ENCODE measurements around the gene SLC9A3. TPM values are rescaled to one million over a fixed set of nuclear protein-coding genes. Genes with fewer than 3 reads are reported as not detected.

Gene SLC9A3
- total and polyA plus RNA-seq, 4 donors, result 2.3 to 7.2 (median 4.3) TPM

DNA sequence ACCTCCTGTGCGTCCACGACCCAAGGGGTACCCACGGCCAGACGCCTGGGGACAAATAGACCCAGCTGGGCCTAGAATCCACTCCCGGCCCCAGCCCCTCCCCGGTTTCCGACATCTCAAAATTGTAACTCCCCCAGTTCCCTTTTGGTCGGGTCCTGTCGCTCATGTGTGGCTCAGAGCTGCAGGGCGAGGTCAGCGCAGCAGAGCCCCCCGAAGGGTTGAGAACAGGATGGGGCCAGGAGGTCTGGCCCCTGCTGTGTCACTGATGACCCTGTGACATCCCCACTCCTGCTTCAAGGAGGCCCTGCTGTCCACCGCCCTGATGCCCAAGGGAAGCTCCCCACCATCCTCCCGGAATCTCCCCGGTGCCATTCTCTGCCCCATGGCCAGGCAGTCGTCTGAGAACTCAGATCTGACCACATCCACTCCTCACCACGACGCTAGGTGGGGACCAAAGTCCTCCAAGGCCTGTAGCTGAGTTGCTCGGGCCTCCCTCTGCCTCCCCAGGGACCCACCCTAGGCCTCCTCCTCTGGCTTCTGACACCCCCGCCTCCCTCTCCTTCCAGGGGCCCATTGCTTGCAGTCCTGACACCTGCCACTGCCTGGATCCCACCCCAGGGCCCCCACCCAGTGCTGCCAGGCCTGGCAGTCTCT lies 3.9 kb downstream of the SLC9A3 start:
- Histone ChIP-seq H3K9me3 (ENCODE audit: control insufficient read depth, insufficient read depth, low read length) (peaks cover 2% of the 10 kb centered on the region), H3K27ac (ENCODE audit: low read depth, low read length) (no peak overlapping the region), H3K4me1 (ENCODE audit: control insufficient read depth, insufficient read depth, low read length) (peaks cover 30% of the 10 kb centered on the region), H3K27me3 (ENCODE audit: control insufficient read depth, insufficient read depth, low read length) (peaks cover 47% of the 10 kb centered on the region), H3K36me3 (ENCODE audit: control insufficient read depth, insufficient read depth, low read length) (no peaks in the 10 kb centered on the region), H3K4me3 (ENCODE audit: low read depth, low read length) (no peak overlapping the region)
- 86% methylated on average over 20 of the region's 20 CpGs for WGBS (ENCODE audit: insufficient coverage)
- DNase-seq (ENCODE audit: low read depth in 4 of 6, low spot score in 6 of 6), result no peak

DNA sequence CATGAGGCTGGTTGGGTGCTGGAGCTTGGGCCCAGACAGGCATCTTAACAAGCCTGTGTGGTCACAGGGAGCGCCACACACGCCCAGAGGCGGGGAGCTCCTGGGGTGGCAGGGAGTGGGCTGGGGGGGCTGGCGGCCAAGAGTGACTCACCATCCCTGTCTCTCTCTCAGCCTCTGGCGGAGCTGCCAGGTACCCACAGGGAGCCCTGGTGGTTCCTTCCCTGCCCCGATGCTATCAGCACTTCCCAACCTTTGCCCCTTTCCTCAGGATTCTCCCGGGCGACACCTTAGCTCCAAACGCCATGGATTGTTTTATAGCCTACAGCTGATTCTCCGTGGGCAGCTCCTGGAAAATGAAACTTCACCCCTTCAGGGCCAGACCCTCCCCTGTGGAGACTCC lies 5.5 kb downstream of the SLC9A3 start:
- WGBS (ENCODE audit: insufficient coverage), result 64% methylated on average over 9 of the region's 10 CpGs
- peaks cover 2% of the 10 kb centered on the region for H3K9me3 ChIP-seq (ENCODE audit: control insufficient read depth, insufficient read depth, low read length)
- no peak overlapping the region for H3K4me3 ChIP-seq (ENCODE audit: low read depth, low read length)
- H3K27ac ChIP-seq (ENCODE audit: low read depth, low read length), result no peak overlapping the region
- H3K4me1 ChIP-seq (ENCODE audit: control insufficient read depth, insufficient read depth, low read length), result peaks cover 33% of the 10 kb centered on the region
- H3K27me3 ChIP-seq (ENCODE audit: control insufficient read depth, insufficient read depth, low read length), result peaks cover 40% of the 10 kb centered on the region
- H3K36me3 ChIP-seq (ENCODE audit: control insufficient read depth, insufficient read depth, low read length), result no peaks in the 10 kb centered on the region
- DNase-seq (ENCODE audit: low read depth in 4 of 6, low spot score in 6 of 6), result no peak

DNA sequence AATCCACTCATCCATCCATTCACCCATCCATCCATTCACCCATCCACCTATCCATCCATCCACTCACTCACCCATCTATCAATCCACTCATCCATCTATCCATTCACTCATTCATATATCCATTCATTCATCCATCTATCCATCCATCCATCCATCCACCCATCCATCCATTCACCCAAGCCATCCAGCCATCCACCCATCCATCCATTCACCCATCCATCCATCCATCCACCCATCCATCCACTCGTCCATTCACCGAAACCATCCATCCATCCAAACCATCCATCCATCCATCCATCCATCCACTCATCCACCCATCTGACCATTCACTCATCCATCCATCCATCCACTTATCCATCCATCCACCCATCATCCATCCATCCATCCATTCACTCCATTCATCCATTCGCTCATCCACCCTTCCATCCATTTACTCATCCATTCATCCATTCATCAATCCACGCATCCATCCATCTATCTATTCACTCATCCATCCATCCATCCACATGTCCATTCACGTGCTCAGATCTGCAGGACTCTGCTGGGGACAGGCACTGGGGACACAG lies 6.6 kb downstream of the SLC9A3 start:
- no peak for DNase-seq (ENCODE audit: low read depth in 4 of 6, low spot score in 6 of 6)
- peaks cover 32% of the 10 kb centered on the region for H3K27me3 ChIP-seq (ENCODE audit: control insufficient read depth, insufficient read depth, low read length)
- H3K9me3 ChIP-seq (ENCODE audit: control insufficient read depth, insufficient read depth, low read length), result peaks cover 2% of the 10 kb centered on the region
- peaks cover 25% of the 10 kb centered on the region for H3K4me1 ChIP-seq (ENCODE audit: control insufficient read depth, insufficient read depth, low read length)
- H3K36me3 ChIP-seq (ENCODE audit: control insufficient read depth, insufficient read depth, low read length), result no peaks in the 10 kb centered on the region
- WGBS (ENCODE audit: insufficient coverage), result 86% methylated on average over 5 of the region's 5 CpGs
- H3K27ac ChIP-seq (ENCODE audit: low read depth, low read length), result no peak overlapping the region
- no peak overlapping the region for H3K4me3 ChIP-seq (ENCODE audit: low read depth, low read length)

DNA sequence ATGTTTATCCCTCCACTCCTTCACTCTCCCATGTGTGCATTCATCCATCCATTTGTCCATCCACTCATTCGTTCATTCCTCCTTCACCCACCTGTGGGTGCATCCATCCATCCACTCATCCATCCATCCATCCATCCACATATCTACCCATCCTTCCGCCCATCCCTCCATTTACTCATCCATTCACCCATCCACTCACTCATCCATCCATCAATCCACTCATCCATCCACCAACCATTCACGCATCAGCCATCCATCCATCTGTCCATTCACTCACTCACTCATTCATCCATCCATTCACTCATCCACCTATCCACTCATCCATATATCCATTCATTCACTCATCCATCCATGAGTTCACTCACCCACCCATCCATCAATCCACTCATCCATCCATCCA lies 7.3 kb downstream of the SLC9A3 start:
- no peak overlapping the region for H3K27ac ChIP-seq (ENCODE audit: low read depth, low read length)
- H3K36me3 ChIP-seq (ENCODE audit: control insufficient read depth, insufficient read depth, low read length), result no peaks in the 10 kb centered on the region
- peaks cover 31% of the 10 kb centered on the region for H3K27me3 ChIP-seq (ENCODE audit: control insufficient read depth, insufficient read depth, low read length)
- no peak for DNase-seq (ENCODE audit: low read depth in 4 of 6, low spot score in 6 of 6)
- 88% methylated on average over 3 of the region's 3 CpGs for WGBS (ENCODE audit: insufficient coverage)
- peaks cover 22% of the 10 kb centered on the region for H3K4me1 ChIP-seq (ENCODE audit: control insufficient read depth, insufficient read depth, low read length)
- no peak overlapping the region for H3K4me3 ChIP-seq (ENCODE audit: low read depth, low read length)
- peaks cover 2% of the 10 kb centered on the region for H3K9me3 ChIP-seq (ENCODE audit: control insufficient read depth, insufficient read depth, low read length)

DNA sequence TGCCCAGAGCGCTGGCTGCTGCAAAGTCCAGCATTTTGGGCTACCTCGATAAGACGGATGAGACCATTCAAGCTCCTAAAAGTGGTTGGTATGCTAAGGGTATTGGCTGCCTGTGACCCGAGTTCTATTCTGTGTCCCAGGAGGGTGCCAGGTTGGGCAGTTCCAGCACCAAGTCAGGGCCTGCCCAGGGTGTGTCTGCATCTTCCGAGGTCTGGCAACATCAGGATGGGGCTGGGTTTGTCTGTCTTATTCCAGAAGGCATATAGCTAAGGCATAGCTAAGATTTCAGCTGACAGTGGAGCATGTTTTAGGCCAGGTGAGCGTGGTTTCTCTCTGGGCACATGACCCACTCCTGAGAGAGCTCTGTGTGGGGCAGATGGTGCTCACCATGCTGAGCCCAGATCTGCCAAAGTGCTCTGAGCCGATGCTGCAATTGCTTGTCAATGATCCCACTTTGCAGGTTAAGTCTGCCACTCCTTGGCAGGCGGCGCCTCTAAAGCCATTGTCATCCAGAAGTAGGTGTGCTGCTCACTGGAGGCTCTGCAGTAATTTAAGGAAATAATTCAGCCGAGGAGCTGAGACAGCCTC lies 7.8 kb downstream of the SLC9A3 start:
- no peak overlapping the region for H3K27ac ChIP-seq (ENCODE audit: low read depth, low read length)
- peaks cover 25% of the 10 kb centered on the region for H3K27me3 ChIP-seq (ENCODE audit: control insufficient read depth, insufficient read depth, low read length)
- peaks cover 19% of the 10 kb centered on the region for H3K4me1 ChIP-seq (ENCODE audit: control insufficient read depth, insufficient read depth, low read length)
- no peak overlapping the region for H3K4me3 ChIP-seq (ENCODE audit: low read depth, low read length)
- 77% methylated on average over 10 of the region's 10 CpGs for WGBS (ENCODE audit: insufficient coverage)
- no peaks in the 10 kb centered on the region for H3K36me3 ChIP-seq (ENCODE audit: control insufficient read depth, insufficient read depth, low read length)
- peaks cover 2% of the 10 kb centered on the region for H3K9me3 ChIP-seq (ENCODE audit: control insufficient read depth, insufficient read depth, low read length)
- no peak for DNase-seq (ENCODE audit: low read depth in 4 of 6, low spot score in 6 of 6)

DNA sequence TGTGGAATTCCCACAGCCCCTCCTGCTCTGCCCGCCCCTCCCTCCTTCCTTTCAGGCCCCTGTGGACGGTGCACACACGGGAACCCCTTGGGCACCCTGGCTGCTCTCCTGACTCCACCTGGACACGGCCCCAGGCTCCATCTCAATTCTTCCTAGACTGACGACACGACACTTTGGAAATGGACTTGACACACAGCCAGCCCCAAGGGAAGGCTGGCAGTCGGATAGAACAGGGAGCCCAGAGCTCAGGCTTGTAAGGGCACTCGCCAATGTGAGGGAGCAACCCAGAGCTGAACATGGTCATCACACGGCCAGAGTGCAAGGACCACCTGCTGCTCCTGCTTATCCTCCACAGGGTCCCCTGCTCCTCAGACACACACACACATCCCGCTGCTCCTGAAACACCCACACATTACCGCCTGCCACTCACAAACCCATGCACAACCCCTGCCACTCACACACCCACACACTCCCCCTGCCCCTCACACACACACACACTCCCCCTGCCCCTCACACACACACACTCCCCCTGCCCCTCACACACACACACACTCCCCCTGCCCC lies 8.9 kb downstream of the SLC9A3 start:
- H3K27me3 ChIP-seq (ENCODE audit: control insufficient read depth, insufficient read depth, low read length), result peaks cover 19% of the 10 kb centered on the region
- WGBS (ENCODE audit: insufficient coverage), result 32% methylated on average over 11 of the region's 11 CpGs
- no peak for DNase-seq (ENCODE audit: low read depth in 4 of 6, low spot score in 6 of 6)

DNA sequence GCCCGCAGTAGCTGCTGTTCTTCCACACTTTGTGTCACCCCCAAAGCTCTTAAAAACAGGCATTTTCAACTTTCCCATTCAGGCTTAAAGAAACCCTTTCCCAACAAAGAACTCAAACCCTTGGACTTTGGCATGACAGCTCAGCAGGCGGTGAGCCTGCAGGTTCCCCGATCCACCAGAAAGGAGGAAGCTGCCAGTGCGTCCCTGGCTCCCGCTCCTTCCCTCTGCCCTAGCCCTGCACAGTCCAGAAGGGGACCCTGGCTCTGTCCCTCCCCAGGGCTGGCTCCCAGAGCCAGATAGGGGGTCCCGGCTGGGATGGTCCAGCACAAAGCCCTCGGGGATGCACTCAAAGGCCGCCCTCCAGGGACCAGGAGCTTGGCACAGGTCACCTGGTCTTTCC lies 9.6 kb downstream of the SLC9A3 start:
- Histone ChIP-seq H3K9me3 (ENCODE audit: control insufficient read depth, insufficient read depth, low read length) (peaks cover 2% of the 10 kb centered on the region), H3K4me3 (ENCODE audit: low read depth, low read length) (no peak overlapping the region), H3K36me3 (ENCODE audit: control insufficient read depth, insufficient read depth, low read length) (no peaks in the 10 kb centered on the region), H3K27me3 (ENCODE audit: control insufficient read depth, insufficient read depth, low read length) (peaks cover 18% of the 10 kb centered on the region), H3K4me1 (ENCODE audit: control insufficient read depth, insufficient read depth, low read length) (peaks cover 19% of the 10 kb centered on the region), H3K27ac (ENCODE audit: low read depth, low read length) (no peak overlapping the region)
- no peak for DNase-seq (ENCODE audit: low read depth in 4 of 6, low spot score in 6 of 6)
- 68% methylated on average over 8 of the region's 8 CpGs for WGBS (ENCODE audit: insufficient coverage)

More for the DNA sequence above, 8.9 kb downstream of the SLC9A3 start:
- H3K27ac ChIP-seq (ENCODE audit: low read depth, low read length), result no peak overlapping the region
- no peaks in the 10 kb centered on the region for H3K36me3 ChIP-seq (ENCODE audit: control insufficient read depth, insufficient read depth, low read length)
- peaks cover 2% of the 10 kb centered on the region for H3K9me3 ChIP-seq (ENCODE audit: control insufficient read depth, insufficient read depth, low read length)
- H3K4me3 ChIP-seq (ENCODE audit: low read depth, low read length), result no peak overlapping the region
- H3K4me1 ChIP-seq (ENCODE audit: control insufficient read depth, insufficient read depth, low read length), result peaks cover 16% of the 10 kb centered on the region

DNA sequence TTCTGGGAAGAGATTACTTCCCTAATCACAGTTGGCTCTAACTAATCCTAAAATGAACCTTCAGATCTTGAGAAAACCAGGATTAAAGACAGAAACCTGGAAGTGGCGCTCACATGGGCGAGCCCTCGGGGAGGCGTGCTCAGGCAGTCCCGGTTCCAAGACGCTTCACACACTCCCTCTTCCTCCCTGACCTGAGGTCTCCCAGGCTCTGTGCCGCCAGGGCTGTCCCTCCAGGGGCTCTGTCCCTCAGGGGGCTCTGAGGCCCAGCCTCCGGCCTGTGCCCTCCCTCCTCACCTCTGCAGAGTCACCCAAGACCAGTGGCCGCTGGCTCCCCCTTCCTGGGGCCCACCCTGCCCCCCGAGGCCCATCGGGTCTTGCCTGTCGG lies 10.2 kb downstream of the SLC9A3 start:
- peaks cover 21% of the 10 kb centered on the region for H3K4me1 ChIP-seq (ENCODE audit: control insufficient read depth, insufficient read depth, low read length)
- peaks cover 2% of the 10 kb centered on the region for H3K9me3 ChIP-seq (ENCODE audit: control insufficient read depth, insufficient read depth, low read length)
- WGBS (ENCODE audit: insufficient coverage), result 78% methylated on average over 12 of the region's 12 CpGs
- no peak overlapping the region for H3K27ac ChIP-seq (ENCODE audit: low read depth, low read length)
- H3K27me3 ChIP-seq (ENCODE audit: control insufficient read depth, insufficient read depth, low read length), result peaks cover 16% of the 10 kb centered on the region
- no peak for DNase-seq (ENCODE audit: low read depth in 4 of 6, low spot score in 6 of 6)
- no peaks in the 10 kb centered on the region for H3K36me3 ChIP-seq (ENCODE audit: control insufficient read depth, insufficient read depth, low read length)
- H3K4me3 ChIP-seq (ENCODE audit: low read depth, low read length), result no peak overlapping the region

DNA sequence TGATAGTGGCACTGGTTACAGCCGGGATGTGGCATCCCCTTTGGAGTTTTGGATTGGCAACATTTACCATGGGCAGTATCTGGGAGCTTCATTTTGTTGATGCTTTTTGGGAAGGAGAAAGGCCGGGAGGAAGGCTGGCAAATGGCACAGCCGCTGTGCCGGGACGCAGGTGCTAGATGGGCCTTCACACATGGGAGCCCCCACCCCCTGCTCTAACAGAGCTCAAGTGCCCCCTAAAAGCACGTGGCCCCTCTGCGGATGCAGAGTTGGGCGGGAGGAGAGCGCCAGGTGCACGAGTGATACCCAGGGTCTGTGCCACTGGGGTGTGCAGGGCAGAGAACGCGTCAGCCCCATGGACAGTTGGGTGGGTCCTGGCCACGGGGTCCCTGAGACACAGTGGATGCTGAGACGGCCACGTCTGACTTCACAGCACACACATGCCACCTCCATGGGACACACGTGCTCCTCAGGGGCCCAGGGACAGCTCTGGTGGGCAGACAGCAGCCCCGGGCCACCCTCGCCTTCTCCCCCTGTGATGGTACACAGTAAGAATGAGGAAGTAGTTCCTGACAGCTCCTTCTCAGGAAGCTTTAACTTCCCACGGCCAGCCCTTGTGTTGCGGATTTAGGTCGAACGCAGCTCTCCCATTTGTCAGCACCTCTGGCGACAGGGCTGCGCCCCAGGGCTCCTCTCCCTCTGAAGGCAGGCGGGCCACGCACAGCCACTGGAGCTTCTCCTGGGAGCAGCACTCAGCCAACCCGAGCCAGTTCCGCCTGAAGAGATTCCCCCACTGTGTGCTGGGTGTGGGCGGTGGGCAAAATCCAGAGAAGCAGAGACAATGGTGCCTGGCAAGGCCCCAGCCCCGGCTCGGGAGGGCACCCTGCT lies 10.8 kb downstream of the SLC9A3 start:
- Histone ChIP-seq H3K36me3 (ENCODE audit: control insufficient read depth, insufficient read depth, low read length) (no peaks in the 10 kb centered on the region), H3K9me3 (ENCODE audit: control insufficient read depth, insufficient read depth, low read length) (peaks cover 2% of the 10 kb centered on the region), H3K27ac (ENCODE audit: low read depth, low read length) (no peak overlapping the region), H3K4me3 (ENCODE audit: low read depth, low read length) (no peak overlapping the region), H3K4me1 (ENCODE audit: control insufficient read depth, insufficient read depth, low read length) (peaks cover 21% of the 10 kb centered on the region), H3K27me3 (ENCODE audit: control insufficient read depth, insufficient read depth, low read length) (peaks cover 13% of the 10 kb centered on the region)
- no peak for DNase-seq (ENCODE audit: low read depth in 4 of 6, low spot score in 6 of 6)
- 66% methylated on average over 27 of the region's 31 CpGs for WGBS (ENCODE audit: insufficient coverage)

Measured in spinal cord (tissue), 10 donors.